ENCODE results near the gene ETFA. TPM values are rescaled to one million over a fixed set of nuclear protein-coding genes. Genes with fewer than 3 reads are reported as not detected.

Gene ETFA
- total RNA-seq, 1 donor from 2014 or later: 112 TPM

DNA sequence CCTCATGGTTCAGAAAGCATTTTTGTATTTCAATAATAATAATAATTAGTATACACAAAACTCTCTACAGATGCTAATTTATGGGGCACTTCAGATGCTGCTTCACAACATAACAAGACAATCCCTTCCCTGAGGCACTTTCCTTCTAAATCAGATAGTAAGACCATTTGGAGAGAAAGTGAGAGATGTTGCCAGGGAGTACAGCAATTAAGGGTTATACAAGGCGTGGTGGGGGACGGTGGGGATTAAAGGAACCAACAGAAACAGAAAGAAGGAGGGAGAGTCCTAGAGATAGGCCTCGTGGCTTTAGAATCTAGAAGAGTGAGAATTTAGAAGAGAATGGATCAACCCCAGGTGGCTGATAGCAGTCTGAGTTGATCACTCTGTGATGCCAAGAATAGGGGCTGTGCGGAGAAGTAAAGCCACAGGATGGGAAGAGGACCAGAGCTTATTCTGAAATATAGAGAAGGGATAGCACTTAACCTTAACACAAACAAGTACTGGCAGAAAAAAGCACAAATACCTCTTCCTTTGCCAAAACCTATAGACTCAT is 76.9 kb downstream of the ETFA start:
- intact Hi-C loops (cut with micrococcal nuclease): loop anchor here (2.0 kb wide), 2 partner anchors 44 to 98 kb away; no protein-coding TSS in a partner anchor
- POLR2A ChIA-PET: no interaction called here
- no peak overlapping the region for H3K27ac Mint-ChIP-seq
- TF ChIP-seq, protein P1, sequence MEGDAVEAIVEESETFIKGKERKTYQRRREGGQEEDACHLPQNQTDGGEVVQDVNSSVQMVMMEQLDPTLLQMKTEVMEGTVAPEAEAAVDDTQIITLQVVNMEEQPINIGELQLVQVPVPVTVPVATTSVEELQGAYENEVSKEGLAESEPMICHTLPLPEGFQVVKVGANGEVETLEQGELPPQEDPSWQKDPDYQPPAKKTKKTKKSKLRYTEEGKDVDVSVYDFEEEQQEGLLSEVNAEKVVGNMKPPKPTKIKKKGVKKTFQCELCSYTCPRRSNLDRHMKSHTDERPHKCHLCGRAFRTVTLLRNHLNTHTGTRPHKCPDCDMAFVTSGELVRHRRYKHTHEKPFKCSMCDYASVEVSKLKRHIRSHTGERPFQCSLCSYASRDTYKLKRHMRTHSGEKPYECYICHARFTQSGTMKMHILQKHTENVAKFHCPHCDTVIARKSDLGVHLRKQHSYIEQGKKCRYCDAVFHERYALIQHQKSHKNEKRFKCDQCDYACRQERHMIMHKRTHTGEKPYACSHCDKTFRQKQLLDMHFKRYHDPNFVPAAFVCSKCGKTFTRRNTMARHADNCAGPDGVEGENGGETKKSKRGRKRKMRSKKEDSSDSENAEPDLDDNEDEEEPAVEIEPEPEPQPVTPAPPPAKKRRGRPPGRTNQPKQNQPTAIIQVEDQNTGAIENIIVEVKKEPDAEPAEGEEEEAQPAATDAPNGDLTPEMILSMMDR (IDR thresholded peaks at IDR 0.05): no peak
- no peak overlapping the region for H3K4me3 Mint-ChIP-seq
- peaks cover 13% of the 10 kb centered on the region for H3K36me3 Mint-ChIP-seq (ENCODE audit: low read depth)
- CTCF ChIA-PET: interaction anchor here (0.8 to 2.1 kb wide), 2 partner anchors 637 to 1309 kb away, joined by 3 to 7 read pairs; no protein-coding TSS in a partner anchor
- H3K27me3 Mint-ChIP-seq: no peaks in the 10 kb centered on the region
- no peaks in the 10 kb centered on the region for H3K9me3 Mint-ChIP-seq
- ATAC-seq (ENCODE audit: low read depth) (no peak), DNase-seq (no peak)
- H3K4me1 Mint-ChIP-seq: no peaks in the 10 kb centered on the region

DNA sequence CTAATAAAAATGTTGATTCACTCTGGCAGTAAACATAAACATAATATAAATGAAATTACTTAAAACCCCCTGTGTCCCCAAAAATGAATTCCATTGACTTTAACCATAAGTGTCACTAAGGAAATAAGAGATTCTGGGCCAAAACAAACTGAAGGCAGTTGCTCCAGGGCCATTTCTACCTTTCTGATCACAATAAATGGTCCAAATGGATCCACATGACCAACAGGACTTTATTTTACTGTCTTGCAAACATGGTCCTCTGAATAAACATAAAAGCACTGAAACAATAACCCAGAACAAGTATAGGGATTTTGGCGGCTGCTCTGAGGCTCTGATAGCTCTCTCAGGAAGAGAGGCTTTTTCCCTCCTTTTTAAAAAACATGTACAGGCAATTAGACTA is 77.3 kb downstream of the ETFA start:
- CTCF ChIA-PET: interaction anchor here (2.1 kb wide), 1 partner anchor 1310 kb away, joined by 7 read pairs; no protein-coding TSS in a partner anchor
- H3K9me3 Mint-ChIP-seq: no peaks in the 10 kb centered on the region

DNA sequence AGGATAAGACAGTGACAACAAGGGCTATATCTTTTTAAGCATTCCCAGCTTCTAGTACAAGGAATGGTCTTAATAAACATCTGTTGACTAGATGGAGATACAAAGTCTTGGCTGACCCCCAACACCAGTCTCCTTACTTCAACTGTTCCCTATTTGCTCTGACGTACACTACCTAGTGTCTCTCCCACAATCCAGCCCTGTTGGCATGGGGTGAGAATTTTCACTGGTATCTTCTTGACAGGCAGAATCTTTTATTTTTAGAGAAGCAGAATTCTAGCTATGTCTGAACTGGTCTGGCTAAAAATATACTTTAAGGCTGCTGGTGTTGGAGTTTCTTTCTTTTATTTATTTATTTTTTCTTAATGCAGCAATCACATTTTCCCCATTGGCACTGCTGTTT is 82.0 kb downstream of the ETFA start:
- Mint-ChIP-seq H3K9me3 (no peaks in the 10 kb centered on the region), H3K4me3 (no peak overlapping the region), H3K27ac (no peak overlapping the region), H3K36me3 (ENCODE audit: low read depth) (peaks cover 37% of the 10 kb centered on the region), H3K27me3 (no peaks in the 10 kb centered on the region), H3K4me1 (no peaks in the 10 kb centered on the region)
- TF ChIP-seq, protein P1 (IDR thresholded peaks at IDR 0.05): no peak
- no peak for DNase-seq
- CTCF ChIA-PET: no interaction called here
- ATAC-seq (ENCODE audit: low read depth): no peak
- intact Hi-C loops (cut with micrococcal nuclease): no loop called here
- POLR2A ChIA-PET: interaction anchor here (0.6 kb wide), 1 partner anchor 721 kb away, joined by 3 read pairs; no protein-coding TSS in a partner anchor

More for the DNA sequence above, 77.3 kb downstream of the ETFA start:
- Mint-ChIP-seq H3K4me1 (no peaks in the 10 kb centered on the region), H3K27ac (no peak overlapping the region), H3K27me3 (no peaks in the 10 kb centered on the region), H3K4me3 (no peak overlapping the region), H3K36me3 (ENCODE audit: low read depth) (peaks cover 17% of the 10 kb centered on the region)
- intact Hi-C loops (cut with micrococcal nuclease): loop anchor here (2.0 kb wide), 2 partner anchors 43 to 99 kb away; no protein-coding TSS in a partner anchor
- ATAC-seq (ENCODE audit: low read depth): no peak
- no peak for DNase-seq
- TF ChIP-seq, protein P1 (IDR thresholded peaks at IDR 0.05): no peak
- POLR2A ChIA-PET: no interaction called here

DNA sequence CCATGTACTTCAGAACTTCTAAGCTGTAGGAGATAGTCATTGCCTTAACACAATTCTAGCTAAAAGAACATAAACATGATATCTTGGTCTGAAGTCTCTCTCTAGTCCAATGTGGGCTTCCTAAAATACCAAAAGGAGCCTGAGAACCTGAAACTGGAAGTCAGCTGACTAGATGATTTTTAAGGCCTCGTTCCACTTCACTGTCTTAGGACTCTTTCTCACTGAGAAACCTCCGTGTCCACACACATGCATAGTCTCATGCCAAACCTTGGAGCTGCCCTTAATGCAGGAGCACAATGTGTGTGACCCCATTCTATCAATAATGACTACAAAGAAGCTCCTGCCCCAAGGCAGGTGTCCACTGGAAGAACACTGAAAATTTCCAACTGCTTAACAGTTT is 87.7 kb downstream of the ETFA start:
- CTCF ChIA-PET: interaction anchor here (0.6 kb wide), 1 partner anchor 648 kb away, joined by 3 read pairs; no protein-coding TSS in a partner anchor
- Mint-ChIP-seq H3K4me3 (no peak overlapping the region), H3K36me3 (ENCODE audit: low read depth) (peaks cover 57% of the 10 kb centered on the region), H3K27me3 (no peaks in the 10 kb centered on the region), H3K27ac (no peak overlapping the region), H3K4me1 (no peaks in the 10 kb centered on the region), H3K9me3 (no peaks in the 10 kb centered on the region)
- DNase-seq: no peak
- intact Hi-C loops (cut with micrococcal nuclease): no loop called here
- TF ChIP-seq, protein P1 (IDR thresholded peaks at IDR 0.05): no peak
- POLR2A ChIA-PET: no interaction called here
- no peak for ATAC-seq (ENCODE audit: low read depth)

DNA sequence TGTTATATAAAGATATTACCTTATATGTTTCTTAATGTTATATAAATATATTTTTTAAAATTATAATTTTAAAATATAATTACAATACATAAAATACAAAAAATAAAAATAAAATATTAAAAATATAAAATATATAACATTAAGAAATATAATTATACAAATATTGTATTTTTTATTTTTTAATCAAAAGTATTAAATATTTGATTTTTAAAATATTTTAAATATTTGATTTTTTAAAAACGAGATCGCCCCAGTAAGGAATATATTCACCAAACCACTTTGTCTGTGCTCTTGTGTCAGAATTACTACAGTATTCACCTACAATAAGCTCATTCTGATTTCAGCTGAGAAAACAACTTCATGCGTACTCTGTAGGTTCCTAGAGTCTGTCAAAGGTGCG is 89.1 kb downstream of the ETFA start:
- TF ChIP-seq, protein P1 (IDR thresholded peaks at IDR 0.05): no peak
- DNase-seq (no peak), ATAC-seq (ENCODE audit: low read depth) (no peak)
- CTCF ChIA-PET: no interaction called here
- Mint-ChIP-seq H3K4me3 (no peak overlapping the region), H3K9me3 (no peaks in the 10 kb centered on the region), H3K27ac (no peak overlapping the region), H3K27me3 (no peaks in the 10 kb centered on the region), H3K36me3 (ENCODE audit: low read depth) (peaks cover 58% of the 10 kb centered on the region), H3K4me1 (no peaks in the 10 kb centered on the region)
- intact Hi-C loops (cut with micrococcal nuclease): no loop called here
- POLR2A ChIA-PET: no interaction called here
